ENCODE results near the gene ITIH4. TPM values are rescaled to one million over a fixed set of nuclear protein-coding genes. Genes with fewer than 3 reads are reported as not detected.

Gene ITIH4
- 0.22 and 0.40 TPM in 2 replicates for total RNA-seq

GRCh38 chr3:52830535-52831258, at the start of gene ITIH4:
Gene ITIH4, minus strand, starts transcription at chr3:52830672. Its CDS starts 30 bp downstream, at chr3:52830642.

GRCh38 chr3:52834871-52835501, 4.5 kb upstream of the ITIH4 start, which contains the start of gene MUSTN1:
Gene MUSTN1, minus strand, starts transcription at chr3:52835019. Its CDS starts 71 bp downstream, at chr3:52834948.

GRCh38 chr3:52794612-52795099, 35.8 kb downstream of the ITIH4 start, which contains the start of gene ITIH3:
Gene ITIH3, plus strand, starts transcription at chr3:52794796. Its CDS starts 8 bp downstream, at chr3:52794804.

GRCh38 chr3:52777127-52777958, 53.1 kb downstream of the ITIH4 start, which contains the start of gene ITIH1:
Gene ITIH1, plus strand, starts transcription at chr3:52777599. Its CDS starts 17 bp downstream, at chr3:52777616.

GRCh38 chr3:52770496-52771333, 59.8 kb downstream of the ITIH4 start, which contains the start of gene NEK4:
Gene NEK4, minus strand, starts transcription at chr3:52770940. Its CDS starts 194 bp downstream, at chr3:52770746.

Small RNAs within 50 kb of the gene (small RNA-seq; reads per million reads assigned to genes)
- gene MIR8064 (not detected), gene MUSTN1 (not detected)

Other genes starting within 250 kb of the ITIH4 start
- 120 and 131 TPM in 2 replicates for gene PBRM1, start 144.8 kb downstream of the ITIH4 start, total RNA-seq
- 218 and 226 TPM in 2 replicates for gene GNL3, start 144.6 kb downstream of the ITIH4 start, total RNA-seq
- 62.4 and 75.8 TPM in 2 replicates for gene GLT8D1, start 124.9 kb downstream of the ITIH4 start, total RNA-seq
- gene SPCS1, start 124.6 kb downstream of the ITIH4 start, total RNA-seq, result 90.3 and 99.0 TPM in 2 replicates
- 17.8 and 22.5 TPM in 2 replicates for gene NEK4, start 59.7 kb downstream of the ITIH4 start, total RNA-seq
- gene ITIH1, start 53.1 kb downstream of the ITIH4 start, total RNA-seq, result not detected in 2 replicates
- gene ITIH3, start 35.9 kb downstream of the ITIH4 start, total RNA-seq, result under 0.01 TPM in 1 of 2 replicates, not detected in the other
- gene MUSTN1, start 4.3 kb upstream of the ITIH4 start, total RNA-seq, result not detected in 2 replicates
- 13.7 and 15.1 TPM in 2 replicates for gene STIMATE, start 66.9 kb upstream of the ITIH4 start, total RNA-seq
- gene SFMBT1, start 215.4 kb upstream of the ITIH4 start, total RNA-seq, result 5.1 and 5.7 TPM in 2 replicates

All from thoracic aorta endothelial cell (primary cell).